ENCODE measurements around the gene MB. TPM values are rescaled to one million over a fixed set of nuclear protein-coding genes. Genes with fewer than 3 reads are reported as not detected.

MB gene
- total RNA-seq, 1 experiment from 2014 or later: 0.30 TPM

- Histone ChIP-seq H3K9me3 (ENCODE audit: low read depth, low read length, poor library complexity, severe bottlenecking) (no peaks in the 10 kb centered on the region), H3K4me3 (ENCODE audit: low read depth, low read length, poor library complexity, severe bottlenecking) (no peak overlapping the region), H3K4me1 (ENCODE audit: insufficient read depth, low read length, poor library complexity, severe bottlenecking) (peaks cover 27% of the 10 kb centered on the region), H3K27ac (ENCODE audit: low read depth, low read length, poor library complexity, severe bottlenecking) (no peak overlapping the region), H3K36me3 (ENCODE audit: insufficient read depth, low read length, poor library complexity, severe bottlenecking) (no peaks in the 10 kb centered on the region), H3K27me3 (replicated peaks; ENCODE audit: insufficient read depth, low read depth, low read length, poor library complexity) (no peaks in the 10 kb centered on the region)
- POLR2A ChIA-PET (ENCODE audit: low non-redundant PET): no interaction called here
- no peak for TF ChIP-seq EZH2 (IDR thresholded peaks at IDR 0.05; ENCODE audit: borderline replicate concordance, low read depth, low read length, poor library complexity, severe bottlenecking)
- TF ChIP-seq CTCF (conservative IDR thresholded peaks at IDR 0.05; ENCODE audit: low read depth, low read length): no peak
- no TSS peak for BruUV-seq (replicated peaks)
- no peak for DNase-seq (ENCODE audit: low spot score)
- CTCF ChIA-PET: no interaction called here
- intact Hi-C loops (cut with micrococcal nuclease; ENCODE audit: unreplicated experiment): no loop called here
Measured at GRCh38 chr22:35558031-35558430, 59.1 kb downstream of the MB start.

Other genes starting within 250 kb of the MB start
- gene HMOX1, start 236.2 kb downstream of the MB start, total RNA-seq (2021): 2.5 and 2.8 TPM in 2 replicates
- gene MCM5, start 217.2 kb downstream of the MB start, total RNA-seq (2021): 245 and 261 TPM in 2 replicates
- gene RASD2, start 76.5 kb downstream of the MB start, total RNA-seq (2021): 1.3 and 3.1 TPM in 2 replicates
- 6.3 and 7.0 TPM in 2 replicates for gene APOL6, start 31.1 kb upstream of the MB start, total RNA-seq (2021)
- not detected in 2 replicates for gene APOL5, start 100.5 kb upstream of the MB start, total RNA-seq (2021)